Skin epidermis (tissue), 12 donors: Measurements from ENCODE around the gene GABBR1.

Experiments
- H3K27ac ChIP-seq, 21 experiments: fragments of 200-600 bp; sonication (generic) in 11 of 21; one replicate each; pipeline ENCODE4 v1.5.0; 2020; ENCODE audit warnings: mild to moderate bottlenecking in 3 of 21, inconsistent platforms in 2 of 21, moderate library complexity in 2 of 21
- H3K4me3 ChIP-seq, 7 experiments: fragments of 200-600 bp; sonication (generic) in 2 of 7; one replicate each; pipeline ENCODE4 v1.5.0; 2020; ENCODE audit warnings: inconsistent platforms in 2 of 7, mild to moderate bottlenecking in 2 of 7, moderate library complexity in 1 of 7

Gene GABBR1

DNA sequence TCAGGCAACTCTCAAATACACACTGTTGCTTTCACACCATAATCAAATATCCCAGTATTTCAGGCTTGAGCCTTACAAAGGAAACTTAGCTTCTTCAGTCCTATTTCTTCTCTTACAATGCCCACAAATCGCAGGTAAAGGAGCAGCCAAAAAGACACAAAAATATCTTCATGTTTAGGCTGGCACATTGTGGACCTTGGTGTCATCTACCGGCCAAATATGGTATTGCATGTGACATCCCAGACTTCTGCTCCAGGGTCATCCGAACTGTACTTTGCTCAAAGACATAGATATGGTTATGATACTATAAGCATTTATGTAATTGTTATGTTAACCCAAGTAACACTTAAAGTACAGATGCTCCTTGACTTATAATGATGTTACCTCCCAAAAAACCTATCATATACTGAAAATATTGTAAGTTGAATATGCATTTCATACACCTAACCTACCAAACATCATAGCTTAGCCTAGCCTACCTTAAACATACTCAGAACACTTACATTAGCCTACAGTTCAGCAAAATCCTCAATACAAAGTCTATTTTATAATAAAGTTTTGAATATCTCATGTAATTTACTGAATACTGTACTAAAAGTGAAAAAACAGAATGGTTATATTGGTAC lies 43.4 kb downstream of the GABBR1 start:
- Histone ChIP-seq H3K27ac (no peak overlapping the region), H3K4me3 (no peak overlapping the region)

DNA sequence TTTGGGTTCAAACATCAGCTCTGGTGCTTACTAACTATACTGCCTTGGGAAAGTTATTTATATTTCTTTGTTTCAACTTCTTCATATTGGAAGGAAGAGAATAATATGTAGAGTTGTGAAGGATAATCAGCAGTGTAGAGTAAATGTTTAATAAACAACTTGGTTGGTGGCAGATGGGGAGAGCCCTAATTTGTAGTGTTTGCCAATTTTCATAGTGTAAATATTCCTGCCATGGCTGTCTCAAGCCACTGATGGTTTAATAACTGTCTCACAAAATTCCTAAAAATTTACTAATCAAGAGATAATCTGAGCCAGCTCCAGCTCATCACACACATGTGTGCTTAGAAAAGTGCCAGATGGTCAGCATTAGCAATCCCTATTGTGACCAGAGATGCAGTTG lies 48.2 kb downstream of the GABBR1 start, which contains the start of gene OR2H2:
OR2H2 (plus strand) TSS at position 301 of the 400 bp plus-strand sequence. CDS start 2,824 bp downstream, outside the sequence.
- Histone ChIP-seq H3K27ac (no peak within 1 kb of the TSS), H3K4me3 (no peak within 1 kb of the TSS)

DNA sequence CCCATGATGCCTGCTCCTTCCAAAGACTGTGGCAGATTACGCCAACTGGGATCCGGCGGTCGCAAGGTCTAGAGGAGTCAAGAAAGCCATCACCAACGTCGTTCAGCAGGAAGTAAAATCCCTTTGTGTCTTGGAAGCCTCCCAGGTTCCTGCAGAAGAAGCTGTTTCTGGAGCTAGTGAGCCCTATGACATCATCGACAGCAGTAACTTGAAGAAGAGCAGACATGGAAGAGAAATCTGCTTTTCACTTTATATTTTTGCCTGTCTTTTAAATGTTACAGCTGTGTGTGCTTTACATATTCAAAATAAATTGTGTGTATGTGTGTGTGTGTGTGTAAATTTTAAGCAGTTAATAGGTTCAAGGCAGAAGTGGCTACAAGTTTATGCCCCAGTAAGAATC lies 55.4 kb downstream of the GABBR1 start:
- Histone ChIP-seq H3K27ac (no peak overlapping the region), H3K4me3 (no peak overlapping the region)

DNA sequence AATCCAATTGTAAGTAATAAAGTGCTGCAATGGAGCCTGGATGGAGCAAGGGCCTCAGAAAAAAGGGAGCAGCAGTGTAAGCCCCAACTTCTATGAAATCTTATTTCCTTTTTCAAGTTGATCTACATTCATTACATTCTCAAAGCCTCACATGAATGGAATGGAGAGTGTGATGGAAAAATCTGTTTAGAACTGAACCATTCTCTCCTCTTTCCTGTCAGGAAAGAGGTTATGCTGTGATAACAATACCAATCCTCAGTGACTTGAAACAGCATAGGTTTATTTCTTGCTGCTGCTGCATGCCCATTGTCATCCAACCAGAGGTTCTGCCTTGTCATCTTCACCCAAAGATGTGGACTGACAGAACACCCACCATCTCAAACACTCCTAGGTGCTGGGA lies 56.9 kb downstream of the GABBR1 start:
- Histone ChIP-seq H3K4me3 (no peak overlapping the region), H3K27ac (no peak overlapping the region)

DNA sequence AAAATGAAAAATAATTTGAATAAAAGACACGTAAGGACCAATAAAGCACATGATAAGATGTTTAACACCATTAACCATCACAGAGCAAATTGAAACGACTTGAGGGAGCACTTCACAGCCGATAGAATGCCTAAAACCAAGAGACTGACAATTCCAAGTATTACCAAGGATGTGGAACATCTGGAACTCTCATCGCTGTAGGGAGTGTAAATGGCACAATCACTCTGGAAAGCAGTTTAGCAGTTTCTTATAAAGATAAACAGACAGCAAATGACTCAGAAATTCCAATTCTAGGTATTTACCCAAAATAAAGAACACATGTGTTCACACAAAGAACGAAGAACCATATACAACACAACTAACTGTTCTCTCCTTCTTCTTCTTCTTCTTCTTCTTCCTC lies 65.0 kb downstream of the GABBR1 start:
- no peak overlapping the region for H3K4me3 ChIP-seq
- H3K27ac ChIP-seq, result no peak overlapping the region

DNA sequence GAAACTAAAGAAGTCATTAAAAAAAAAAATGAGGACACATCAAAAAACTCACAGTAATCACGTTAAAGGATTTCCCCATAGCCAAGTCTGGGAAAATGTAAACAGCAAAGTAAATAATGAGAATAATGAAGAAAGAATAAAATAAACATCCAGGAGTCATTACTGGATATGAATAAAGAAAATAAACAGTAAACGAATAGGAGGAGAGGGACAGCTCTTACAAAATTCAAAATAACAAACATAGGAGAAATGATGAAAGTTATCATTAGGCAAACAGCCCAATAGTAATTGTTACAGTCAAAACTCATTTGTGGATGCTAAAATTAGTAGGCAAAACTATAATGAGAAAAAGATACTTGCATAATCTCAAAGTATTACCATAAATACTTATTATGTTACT lies 65.4 kb downstream of the GABBR1 start:
- Histone ChIP-seq H3K4me3 (no peak overlapping the region), H3K27ac (no peak overlapping the region)

DNA sequence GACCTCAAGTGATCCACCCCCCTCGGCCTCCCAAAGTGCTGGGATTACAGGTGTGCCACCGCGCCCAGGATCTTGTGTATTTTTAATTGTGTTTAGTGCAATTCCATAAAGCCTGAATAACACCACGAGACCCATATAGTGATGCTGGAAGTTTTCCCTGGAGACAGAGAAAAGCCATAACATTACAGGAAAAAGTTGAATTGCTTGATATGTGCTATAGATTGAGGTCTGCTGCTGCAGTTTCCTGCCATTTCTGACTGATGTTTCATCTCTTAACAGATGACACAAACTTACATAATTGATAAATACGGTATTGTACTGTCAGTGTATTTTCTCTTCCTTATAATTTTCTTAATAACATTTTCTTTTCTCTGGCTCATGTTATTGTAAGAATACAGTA lies 66.1 kb downstream of the GABBR1 start:
- Histone ChIP-seq H3K27ac (no peak overlapping the region), H3K4me3 (no peak overlapping the region)

DNA sequence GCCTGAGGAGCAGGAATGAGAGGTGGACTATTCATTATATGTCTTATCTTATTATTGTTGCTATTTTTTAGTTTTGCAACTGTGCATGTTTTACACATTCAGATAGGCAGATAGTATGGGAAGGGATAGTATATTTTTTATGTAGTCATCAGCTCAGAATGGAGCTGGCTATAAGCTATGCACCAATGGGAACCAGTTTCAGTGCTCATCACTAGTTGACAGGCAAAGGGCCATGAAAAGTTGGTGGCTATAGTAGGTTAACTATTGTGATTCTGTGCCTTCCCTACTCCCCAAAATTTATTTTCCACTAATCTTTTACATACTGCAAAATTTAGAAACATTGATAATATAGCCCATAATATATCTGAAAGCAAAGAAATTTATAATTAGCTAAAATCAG lies 68.1 kb downstream of the GABBR1 start:
- Histone ChIP-seq H3K27ac (no peak overlapping the region), H3K4me3 (no peak overlapping the region)

DNA sequence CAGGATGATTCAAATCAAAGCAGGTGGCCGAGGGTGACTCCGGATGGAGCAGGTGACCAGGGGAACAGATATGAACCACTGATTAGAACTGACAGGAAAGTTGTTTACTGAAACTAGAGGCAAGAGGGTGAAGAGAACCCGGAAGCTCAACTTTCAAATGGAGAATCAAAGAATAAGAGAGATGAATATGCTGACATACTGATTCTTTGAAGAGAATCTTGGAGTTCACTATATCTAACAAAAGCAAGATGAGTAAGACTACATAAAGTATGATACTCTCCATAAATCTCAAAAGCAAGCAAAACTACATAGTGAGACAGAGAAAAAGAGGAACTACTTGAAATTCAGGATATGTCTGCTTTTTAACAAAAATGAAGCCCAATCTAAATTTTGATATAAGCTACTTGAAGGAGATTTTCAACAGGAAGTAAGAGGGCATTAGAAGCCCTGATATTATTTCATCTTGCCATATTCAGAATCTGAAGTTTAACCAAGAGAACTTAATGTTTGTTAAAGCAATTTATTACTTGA lies 69.5 kb downstream of the GABBR1 start:
- H3K4me3 ChIP-seq, result no peak overlapping the region

DNA sequence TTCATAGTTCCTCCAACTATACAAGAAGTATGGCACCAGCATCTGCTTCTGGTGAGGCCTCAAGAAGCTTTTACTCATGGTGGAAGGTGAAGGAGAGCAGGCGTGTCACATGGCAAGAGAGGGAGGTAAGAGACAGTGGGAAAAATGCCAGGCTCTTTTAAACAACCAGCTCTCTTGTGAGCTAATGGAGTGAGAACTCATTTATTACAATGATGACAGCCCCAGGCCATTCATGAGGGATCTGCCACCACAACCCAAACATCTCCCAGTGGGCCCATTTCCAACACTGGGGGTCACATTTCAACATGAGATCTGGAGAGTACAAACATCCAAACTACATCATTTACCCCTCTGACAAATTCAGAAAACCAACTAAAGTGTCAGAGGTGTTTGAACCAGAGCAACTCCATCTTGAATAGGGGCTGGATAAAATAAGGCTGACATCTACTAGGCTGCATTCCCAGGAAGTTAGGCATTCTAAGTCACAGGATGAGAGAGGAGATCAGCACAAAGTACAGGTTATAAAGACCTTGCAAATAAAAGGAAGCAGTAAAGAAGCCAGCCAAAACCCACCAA lies 71.3 kb downstream of the GABBR1 start:
- no peak overlapping the region for H3K27ac ChIP-seq
- no peak overlapping the region for H3K4me3 ChIP-seq

More for the DNA sequence above, 69.5 kb downstream of the GABBR1 start:
- no peak overlapping the region for H3K27ac ChIP-seq

DNA sequence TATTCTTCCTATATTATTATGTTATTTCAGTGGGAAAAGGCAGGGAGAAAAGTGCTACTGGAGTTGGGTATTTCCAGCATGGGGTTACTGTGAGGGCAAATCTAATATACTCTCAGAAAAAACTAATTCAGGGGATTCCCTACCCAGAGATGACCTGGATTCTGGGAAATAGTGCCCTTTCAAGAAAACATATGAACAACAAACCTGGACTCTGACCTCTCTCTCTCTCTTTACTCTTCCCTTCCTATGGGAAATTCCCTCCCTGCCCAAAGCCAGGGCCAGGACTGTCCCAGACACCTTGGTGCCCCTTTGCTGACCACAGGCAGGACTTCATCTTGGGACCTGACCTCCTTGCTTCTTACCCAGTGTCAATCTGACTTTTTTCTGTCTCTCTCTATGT lies 71.9 kb downstream of the GABBR1 start:
- H3K27ac ChIP-seq, result no peak overlapping the region
- H3K4me3 ChIP-seq, result no peak overlapping the region

DNA sequence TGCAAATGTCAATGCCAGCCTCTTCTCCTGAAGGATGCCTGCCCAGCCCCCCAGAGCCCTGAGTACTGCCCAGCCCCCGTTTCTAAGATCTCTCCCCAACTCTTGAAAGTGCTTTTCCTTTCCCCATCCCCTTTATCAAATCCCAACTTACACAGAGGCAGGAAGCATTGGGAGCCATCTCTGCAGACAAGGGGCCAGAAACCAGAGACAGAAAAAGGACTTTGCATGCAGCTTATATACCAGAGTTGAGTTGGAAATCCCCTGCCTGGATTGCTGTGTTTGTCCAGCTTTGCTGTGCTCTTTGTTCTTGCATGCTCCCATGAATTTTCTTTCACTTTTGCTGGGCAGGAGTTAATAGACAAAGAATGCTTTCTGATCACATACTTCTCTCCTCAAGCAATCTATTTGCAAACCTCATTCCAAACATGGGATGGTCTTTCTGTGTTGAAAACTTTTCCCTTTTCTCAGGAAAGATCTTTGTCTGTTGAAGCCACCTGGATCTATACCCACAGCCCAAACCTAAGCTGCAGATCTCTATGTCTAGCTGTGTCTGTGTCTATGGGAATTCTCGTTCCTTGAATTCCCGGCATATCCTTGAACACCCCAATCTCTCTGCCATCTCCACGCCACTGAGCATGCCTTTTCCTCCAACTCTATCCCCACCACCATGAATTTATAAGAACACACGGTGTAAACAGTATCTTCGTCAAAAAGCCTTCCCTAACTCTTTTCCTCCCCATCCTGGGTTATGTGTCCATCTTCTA lies 73.3 kb downstream of the GABBR1 start, which contains the start of gene UBD:
UBD (minus strand) TSS at position 209 of the 764 bp plus-strand sequence; CDS start at position 178, 31 bp downstream.
- no peak within 1 kb of the TSS for H3K4me3 ChIP-seq
- peak within 1 kb of the TSS in 2 of 21 experiments; percentile 37 to 38 for H3K27ac ChIP-seq

DNA sequence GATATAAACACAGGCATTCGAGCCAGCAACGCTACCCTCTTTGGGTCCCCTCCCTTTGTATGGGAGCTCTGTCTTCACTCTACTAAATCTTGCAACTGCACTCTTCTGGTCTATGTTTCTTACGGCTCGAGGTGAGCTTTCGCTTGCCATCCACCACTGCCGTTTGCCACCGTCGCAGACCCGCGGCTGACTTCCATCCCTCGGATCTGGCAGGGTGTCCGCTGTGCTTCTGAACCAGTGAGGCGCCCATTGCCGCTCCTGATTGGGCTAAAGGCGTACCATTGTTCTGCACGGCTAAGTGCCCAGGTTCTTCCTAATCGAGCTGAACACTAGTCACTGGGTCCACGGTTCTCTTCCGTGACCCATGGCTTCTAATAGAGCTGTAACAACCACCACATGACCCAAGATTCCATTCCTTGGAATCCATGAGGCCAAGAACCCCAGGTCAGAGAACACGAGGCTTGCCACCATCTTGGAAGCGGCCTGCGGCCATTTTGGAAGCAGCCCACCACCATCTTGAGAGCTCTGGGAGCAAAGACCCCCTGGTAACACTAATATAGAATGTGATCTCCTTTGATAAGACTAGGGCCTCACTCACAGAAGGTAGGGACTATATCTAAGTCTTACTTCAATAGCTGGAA lies 74.4 kb downstream of the GABBR1 start:
- Histone ChIP-seq H3K27ac (peak overlapping the region in 1 of 21 experiments; percentile 37), H3K4me3 (no peak overlapping the region)

DNA sequence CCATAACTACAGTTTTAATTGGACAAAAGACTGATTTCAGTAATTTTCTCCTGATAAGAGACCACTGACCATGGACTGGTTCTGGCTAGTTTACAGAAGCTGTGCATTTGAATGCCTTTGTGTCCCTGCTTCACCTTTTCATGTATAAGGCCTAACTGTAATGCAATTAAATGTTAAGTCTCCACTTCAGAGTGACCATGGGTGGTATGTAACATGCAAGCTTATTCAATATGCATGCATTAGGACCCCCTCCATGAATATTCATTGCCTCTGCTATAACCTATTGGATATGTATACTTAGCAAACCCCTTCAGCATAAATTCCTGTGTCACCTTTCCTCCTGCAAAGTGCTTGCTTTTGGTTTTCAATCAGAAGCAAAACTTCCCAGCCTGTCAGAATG lies 75.7 kb downstream of the GABBR1 start:
- Histone ChIP-seq H3K4me3 (no peak overlapping the region), H3K27ac (no peak overlapping the region)

DNA sequence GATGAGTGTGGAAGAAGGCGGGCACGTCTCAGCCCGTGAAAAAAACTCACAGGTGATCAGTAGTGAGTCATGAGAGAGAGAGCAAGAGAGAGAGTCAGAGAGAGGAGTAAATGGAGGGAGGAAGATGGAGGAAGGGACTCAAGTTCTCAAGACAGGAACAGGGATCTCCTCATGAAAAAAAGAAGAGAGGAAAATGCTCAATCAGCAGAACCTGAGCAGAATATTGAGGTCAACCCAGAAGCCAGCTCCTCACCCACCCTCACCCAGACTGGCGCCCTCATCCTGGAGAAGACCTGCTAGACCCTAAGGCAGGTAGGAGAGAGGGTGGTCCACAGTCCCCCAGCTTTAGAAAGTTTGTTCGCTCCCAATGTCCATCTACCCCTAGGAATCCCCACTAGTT lies 78.2 kb downstream of the GABBR1 start:
- Histone ChIP-seq H3K4me3 (no peak overlapping the region), H3K27ac (no peak overlapping the region)

DNA sequence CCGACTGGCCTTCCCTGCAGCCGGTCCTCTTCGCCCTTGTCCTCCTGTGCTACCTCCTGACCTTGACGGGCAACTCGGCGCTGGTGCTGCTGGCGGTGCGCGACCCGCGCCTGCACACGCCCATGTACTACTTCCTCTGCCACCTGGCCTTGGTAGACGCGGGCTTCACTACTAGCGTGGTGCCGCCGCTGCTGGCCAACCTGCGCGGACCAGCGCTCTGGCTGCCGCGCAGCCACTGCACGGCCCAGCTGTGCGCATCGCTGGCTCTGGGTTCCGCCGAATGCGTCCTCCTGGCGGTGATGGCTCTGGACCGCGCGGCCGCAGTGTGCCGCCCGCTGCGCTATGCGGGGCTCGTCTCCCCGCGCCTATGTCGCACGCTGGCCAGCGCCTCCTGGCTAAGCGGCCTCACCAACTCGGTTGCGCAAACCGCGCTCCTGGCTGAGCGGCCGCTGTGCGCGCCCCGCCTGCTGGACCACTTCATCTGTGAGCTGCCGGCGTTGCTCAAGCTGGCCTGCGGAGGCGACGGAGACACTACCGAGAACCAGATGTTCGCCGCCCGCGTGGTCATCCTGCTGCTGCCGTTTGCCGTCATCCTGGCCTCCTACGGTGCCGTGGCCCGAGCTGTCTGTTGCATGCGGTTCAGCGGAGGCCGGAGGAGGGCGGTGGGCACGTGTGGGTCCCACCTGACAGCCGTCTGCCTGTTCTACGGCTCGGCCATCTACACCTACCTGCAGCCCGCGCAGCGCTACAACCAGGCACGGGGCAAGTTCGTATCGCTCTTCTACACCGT lies 79.5 kb downstream of the GABBR1 start:
- peak overlapping the region; percentile 16 to 36 (median 30) for H3K4me3 ChIP-seq
- peak overlapping the region in 4 of 21 experiments; percentile 12 to 45 (median 38) for H3K27ac ChIP-seq

DNA sequence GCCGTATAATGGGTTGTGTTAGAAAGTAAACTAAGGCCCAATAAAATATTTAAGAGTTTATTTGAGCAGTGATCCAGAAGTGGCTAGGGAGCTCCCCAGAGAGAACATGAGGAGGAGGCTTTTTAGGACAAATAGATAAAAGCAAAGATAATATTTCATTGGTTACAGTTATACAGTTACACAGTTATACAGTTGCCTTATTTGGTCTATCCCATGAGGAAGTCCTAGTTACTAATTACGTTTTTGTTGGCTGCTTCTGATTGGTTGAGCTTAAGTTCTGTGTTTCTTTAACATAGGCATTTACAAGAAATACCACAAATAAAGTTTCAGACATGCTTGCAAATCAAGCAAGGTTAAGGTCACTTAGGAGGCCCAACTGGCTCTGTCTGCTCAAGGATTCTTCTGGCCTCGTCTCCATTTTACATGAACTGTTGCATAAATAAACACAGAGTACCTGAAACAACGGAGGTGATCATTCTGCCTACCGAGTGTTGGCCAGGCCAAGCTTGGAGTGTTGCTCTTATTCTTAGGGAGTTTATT lies 80.4 kb downstream of the GABBR1 start:
- H3K27ac ChIP-seq, result peak overlapping the region in 2 of 21 experiments; percentile 12 to 37

DNA sequence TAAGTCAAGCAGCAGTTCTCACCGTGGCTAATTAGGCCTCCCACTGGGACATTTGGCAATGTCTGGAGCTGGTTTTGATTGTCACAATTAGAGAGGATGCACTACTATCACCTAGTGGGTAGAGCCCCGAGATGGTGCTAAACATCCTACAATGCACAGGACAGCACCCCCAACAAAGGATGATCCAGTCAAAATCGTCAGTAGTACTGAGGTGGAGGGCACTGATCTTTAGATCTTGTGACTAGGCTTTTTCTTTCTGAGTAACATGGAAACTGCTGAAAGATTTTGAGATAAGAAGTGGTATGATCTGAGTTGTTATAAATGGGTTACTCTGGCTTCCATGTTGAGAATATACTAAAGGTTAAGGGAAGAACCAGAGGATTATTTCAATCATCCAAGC lies 85.4 kb downstream of the GABBR1 start:
- H3K4me3 ChIP-seq, result no peak overlapping the region
- no peak overlapping the region for H3K27ac ChIP-seq

More for the DNA sequence above, 80.4 kb downstream of the GABBR1 start:
- peak overlapping the region in 4 of 7 experiments; percentile 30 to 36 (median 34) for H3K4me3 ChIP-seq
